Erythroblast (primary cell): ENCODE measurements around the gene HOXA3.

ENCODE experiments used
- GATA1 ChIP-seq: IDR thresholded peaks from 2 replicates; pipeline ENCODE4 v1.6.1; 2011; ENCODE audit warnings: low read depth, mild to moderate bottlenecking, control low read depth, low read length, moderate library complexity
- POLR2A ChIP-seq: IDR thresholded peaks from 2 replicates; pipeline ENCODE4 v1.6.1; 2011; ENCODE audit warnings: mild to moderate bottlenecking, low read length

DNA sequence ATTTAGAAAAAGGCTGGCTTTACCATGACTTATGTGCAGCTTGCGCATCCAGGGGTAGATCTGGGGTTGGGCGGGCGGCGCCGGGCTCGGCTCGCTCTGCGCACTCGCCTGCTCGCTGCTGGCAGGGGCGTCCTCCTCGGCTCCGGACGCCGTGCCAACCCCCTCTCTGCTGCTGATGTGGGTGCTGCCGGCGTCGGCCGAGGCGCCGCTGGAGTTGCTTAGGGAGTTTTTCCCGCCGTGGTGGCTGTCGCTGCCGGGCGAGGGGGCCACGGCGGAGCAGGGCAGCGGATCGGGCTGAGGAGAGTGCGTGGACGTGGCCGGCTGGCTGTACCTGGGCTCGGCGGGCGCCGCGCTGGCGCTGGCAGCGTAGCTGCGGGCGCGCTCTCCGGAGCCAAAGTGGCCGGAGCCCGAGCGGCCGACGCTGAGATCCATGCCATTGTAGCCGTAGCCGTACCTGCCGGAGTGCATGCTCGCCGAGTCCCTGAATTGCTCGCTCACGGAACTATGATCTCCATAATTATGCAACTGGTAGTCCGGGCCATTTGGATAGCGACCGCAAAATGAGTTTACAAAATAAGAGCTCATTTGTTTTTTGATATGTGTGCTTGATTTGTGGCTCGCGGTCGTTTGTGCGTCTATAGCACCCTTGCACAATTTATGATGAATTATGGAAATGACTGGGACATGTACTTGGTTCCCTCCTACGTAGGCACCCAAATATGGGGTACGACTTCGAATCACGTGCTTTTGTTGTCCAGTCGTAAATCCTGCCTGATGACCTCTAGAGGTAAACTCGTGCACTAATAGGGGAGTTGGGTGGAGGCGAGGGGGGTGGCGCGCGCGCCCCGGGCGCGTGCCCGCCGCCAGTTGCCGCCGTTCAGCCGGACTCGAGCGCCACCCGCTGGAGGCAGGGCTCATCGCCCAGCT, 9.1 kb downstream of the HOXA3 start, which contains the start of gene HOXA5:
- TF ChIP-seq POLR2A (no peak), GATA1 (no peak)
